ENCODE measurements around the gene OR5AN1.
"Not testable (repeated sequence)": the region's sequence is repeated elsewhere in the genome, so short reads cannot be mapped to it uniquely, and the experiment has no call there.

Gene OR5AN1

GRCh38 chr11:59358595-59358994 lies at the start of gene OR5AN1:
Gene OR5AN1, plus strand, starts transcription at chr11:59358895. Its CDS starts 5,564 bp downstream, at chr11:59364459.
- DNase-seq = no peak

GRCh38 chr11:59335001-59335400 lies 23.7 kb upstream of the OR5AN1 start:
- DNase-seq = no peak

- DNase-seq = no peak
These were observed 22.5 kb upstream of the OR5AN1 start for GRCh38 chr11:59336176-59336575.

GRCh38 chr11:59336931-59337330 lies 21.8 kb upstream of the OR5AN1 start:
- DNase-seq = no peak

GRCh38 chr11:59349657-59350056 lies 9.0 kb upstream of the OR5AN1 start:
- DNase-seq = not testable (repeated sequence)

GRCh38 chr11:59355226-59355625 lies 3.5 kb upstream of the OR5AN1 start:
- DNase-seq = no peak

GRCh38 chr11:59356561-59356960 lies 2.1 kb upstream of the OR5AN1 start:
- DNase-seq = no peak

- DNase-seq = no peak
These were observed 675 bp upstream of the OR5AN1 start for GRCh38 chr11:59358020-59358419.

- no peak for DNase-seq
These were observed 6.7 kb downstream of the OR5AN1 start for GRCh38 chr11:59365232-59366018.

GRCh38 chr11:59368238-59369022 lies 9.7 kb downstream of the OR5AN1 start:
- no peak for DNase-seq

GRCh38 chr11:59372324-59372723 lies 13.6 kb downstream of the OR5AN1 start:
- DNase-seq = not testable (repeated sequence)

GRCh38 chr11:59380263-59381059 lies 21.8 kb downstream of the OR5AN1 start:
- no peak for DNase-seq

- DNase-seq = no peak
These were observed 35.5 kb downstream of the OR5AN1 start for GRCh38 chr11:59394186-59394585.

- no peak for DNase-seq
These were observed 42.0 kb downstream of the OR5AN1 start for GRCh38 chr11:59400461-59401261.

- no peak for DNase-seq
These were observed 42.5 kb downstream of the OR5AN1 start for GRCh38 chr11:59401262-59401552.

- DNase-seq = no peak
These were observed 44.9 kb downstream of the OR5AN1 start for GRCh38 chr11:59403546-59403945.

- DNase-seq = no peak
These were observed 55.0 kb downstream of the OR5AN1 start for GRCh38 chr11:59413646-59414045.

GRCh38 chr11:59415111-59415510 lies 56.4 kb downstream of the OR5AN1 start:
- DNase-seq = no peak

GRCh38 chr11:59416613-59417012 lies 57.9 kb downstream of the OR5AN1 start:
- no peak for DNase-seq

- no peak for DNase-seq
These were observed 58.3 kb downstream of the OR5AN1 start for GRCh38 chr11:59417023-59417422.

GRCh38 chr11:59418156-59418555 lies 59.5 kb downstream of the OR5AN1 start:
- no peak for DNase-seq

All from stimulated activated CD4-positive, alpha-beta T cell treated with anti-CD3 and anti-CD28 coated beads, Interleukin-15, amount 100 ng/mL, for 24 hours (primary cell).